Lung (tissue), 12 donors: ENCODE measurements around the gene RASIP1. TPM values are rescaled to one million over a fixed set of nuclear protein-coding genes. Genes with fewer than 3 reads are reported as not detected.

Experiments used
- ATAC-seq: fragments of 200-7000 bp; cut with Tn5 transposase; one replicate; pipeline ENCODE4 v1.9.1; 2020; ENCODE audit warnings: moderate number of reproducible peaks; ENCODE audit not compliant: insufficient read depth, low FRiP score
- DNase-seq, 3 donors: peaks; one replicate each; pipeline ENCODE4 v3.0.0-alpha.2; 2013 to 2017
- H3K27ac ChIP-seq, 2 donors: one replicate each; pipeline ENCODE4 v1.5.1; 2013; ENCODE audit warnings: mild to moderate bottlenecking in 2 of 2, moderate library complexity in 2 of 2, control low read depth in 1 of 2, inconsistent platforms in 1 of 2, low read depth in 1 of 2, low read length in 1 of 2
- H3K27me3 ChIP-seq, 3 donors: one replicate each; pipeline ENCODE4 v1.5.1; 2013; ENCODE audit warnings: low read length in 2 of 3; ENCODE audit not compliant: control insufficient read depth in 3 of 3, insufficient read depth in 3 of 3
- H3K36me3 ChIP-seq, 4 donors: one replicate each; pipeline ENCODE4 v1.5.1; 2013; ENCODE audit warnings: low read length in 4 of 4, mild to moderate bottlenecking in 1 of 4, moderate library complexity in 1 of 4; ENCODE audit not compliant: control insufficient read depth in 4 of 4, insufficient read depth in 4 of 4
- H3K4me1 ChIP-seq, 5 donors: one replicate each; pipeline ENCODE4 v1.5.1; 2013; ENCODE audit warnings: low read length in 5 of 5, mild to moderate bottlenecking in 2 of 5, moderate library complexity in 1 of 5; ENCODE audit not compliant: control insufficient read depth in 5 of 5, insufficient read depth in 5 of 5
- H3K4me3 ChIP-seq: one replicate; pipeline ENCODE4 v1.5.1; 2013; ENCODE audit warnings: mild to moderate bottlenecking, control low read depth, moderate library complexity
- H3K9ac ChIP-seq, 2 donors: one replicate each; pipeline ENCODE4 v1.5.1; 2013; ENCODE audit warnings: low read length in 2 of 2, control low read depth in 1 of 2; ENCODE audit not compliant: insufficient read depth in 1 of 2
- H3K9me3 ChIP-seq, 4 donors: one replicate each; pipeline ENCODE4 v1.5.1; 2013; ENCODE audit warnings: low read length in 3 of 4, mild to moderate bottlenecking in 1 of 4, moderate library complexity in 1 of 4; ENCODE audit not compliant: control insufficient read depth in 4 of 4, insufficient read depth in 3 of 4
- CTCF ChIP-seq: IDR thresholded peaks from 2 replicates; pipeline ENCODE4 v1.5.1; 2012; ENCODE audit warnings: mild to moderate bottlenecking; ENCODE audit errors: control extremely low read depth, extremely low read depth
- WGBS, 2 donors: extraction: QIAGEN DNeasy Blood & Tissue Kit; methylation state at CpG; one replicate each; pipeline ENCODE4 v1.1.7; 2013; 5-methylcytosine and 5-hydroxymethylcytosine counted together
- polyA plus RNA-seq, 2 donors: library from polyadenylated mRNA; stranded (reverse); fragments of 200-250 nt; gene quantifications; one replicate each; pipeline ENCODE4 v1.2.1, GENCODE V29; 2013
- total RNA-seq, 2 donors: library from RNA; depleted of rRNA in 1 of 2; stranded (reverse); fragments of >200 nt in 1 of 2; gene quantifications; one replicate each; pipeline ENCODE4 v1.2.1, GENCODE V29; 2014 to 2021
- donor health status: control.
- donor health status: control.
- donor health status: Bipolar disorder and iron deficiency.
- donor health status: healthy.
- donor health status: DM: yes; HTN: yes; CAD: no.

The RASIP1 gene
- total and polyA plus RNA-seq, 4 donors: 24.7 to 37.9 (median 29.5) TPM

- no peak for DNase-seq
- Histone ChIP-seq H3K36me3 (no peaks in the 10 kb centered on the region), H3K4me3 (no peak overlapping the region), H3K27me3 (no peaks in the 10 kb centered on the region), H3K27ac (no peak overlapping the region), H3K4me1 (peaks cover 0 to 7% (median 0%) of the 10 kb centered on the region in 5 donors), H3K9ac (no peak overlapping the region), H3K9me3 (no peaks in the 10 kb centered on the region)
- no peak for TF ChIP-seq CTCF
- no peak for ATAC-seq
- 56 to 83% methylated on average over 4 of the region's 4 CpGs for WGBS, 2 donors
These were observed 62.2 kb downstream of the RASIP1 start for GRCh38 chr19:48678201-48678600.

GRCh38 chr19:48676887-48677286 lies 63.5 kb downstream of the RASIP1 start:
- Histone ChIP-seq H3K4me1 (peaks cover 0 to 7% (median 0%) of the 10 kb centered on the region in 5 donors), H3K27ac (no peak overlapping the region), H3K9me3 (no peaks in the 10 kb centered on the region), H3K4me3 (no peak overlapping the region), H3K36me3 (no peaks in the 10 kb centered on the region), H3K9ac (no peak overlapping the region), H3K27me3 (no peaks in the 10 kb centered on the region)
- ATAC-seq: no peak
- DNase-seq: no peak
- no peak for TF ChIP-seq CTCF
- WGBS, 2 donors: 94 to 95% methylated on average over 13 of the region's 13 CpGs

GRCh38 chr19:48676487-48676886 lies 63.9 kb downstream of the RASIP1 start:
- no peaks in the 10 kb centered on the region for H3K9me3 ChIP-seq
- no peak overlapping the region for H3K9ac ChIP-seq
- ATAC-seq: no peak
- 94% methylated on average over 17 of the region's 17 CpGs for WGBS, 2 donors
- H3K36me3 ChIP-seq: no peaks in the 10 kb centered on the region
- no peaks in the 10 kb centered on the region for H3K27me3 ChIP-seq
- H3K4me1 ChIP-seq: peaks cover 0 to 7% (median 0%) of the 10 kb centered on the region in 5 donors
- DNase-seq: no peak
- H3K27ac ChIP-seq: no peak overlapping the region
- no peak for TF ChIP-seq CTCF
- H3K4me3 ChIP-seq: no peak overlapping the region
